ENCODE data around the gene MIAT.

MIAT gene

GRCh38 chr22:26632422-26633155 is 24.8 kb upstream of the MIAT start:
- no peak overlapping the region for H3K4me3 ChIP-seq (replicated peaks in 1 of 2; ENCODE audit: low read depth in 2 of 2, low read length in 2 of 2)
- TF ChIP-seq CTCF (IDR thresholded peaks at IDR 0.05; ENCODE audit: low read depth, low read length), result no peak
- DNase-seq (ENCODE audit: low read depth in 2 of 2), result peak in 1 of 2 donors; percentile 41

- no peak for DNase-seq (ENCODE audit: low read depth in 2 of 2)
- TF ChIP-seq CTCF (IDR thresholded peaks at IDR 0.05; ENCODE audit: low read depth, low read length), result no peak
Observed at GRCh38 chr22:26634189-26634588, 23.2 kb upstream of the MIAT start.

GRCh38 chr22:26635117-26635516 is 22.3 kb upstream of the MIAT start:
- DNase-seq (ENCODE audit: low read depth in 2 of 2), result no peak
- no peak for TF ChIP-seq CTCF (IDR thresholded peaks at IDR 0.05; ENCODE audit: low read depth, low read length)
- no peak overlapping the region for H3K4me3 ChIP-seq (replicated peaks in 1 of 2; ENCODE audit: low read depth in 2 of 2, low read length in 2 of 2)

More at GRCh38 chr22:26634189-26634588, 23.2 kb upstream of the MIAT start:
- H3K4me3 ChIP-seq (replicated peaks in 1 of 2; ENCODE audit: low read depth in 2 of 2, low read length in 2 of 2), result no peak overlapping the region

- no peak for TF ChIP-seq CTCF (IDR thresholded peaks at IDR 0.05; ENCODE audit: low read depth, low read length)
- DNase-seq (ENCODE audit: low read depth in 2 of 2), result no peak
- no peak overlapping the region for H3K4me3 ChIP-seq (replicated peaks in 1 of 2; ENCODE audit: low read depth in 2 of 2, low read length in 2 of 2)
Observed at GRCh38 chr22:26636296-26636695, 21.1 kb upstream of the MIAT start.

GRCh38 chr22:26642465-26643417 is 14.6 kb upstream of the MIAT start:
- H3K4me3 ChIP-seq (replicated peaks in 1 of 2; ENCODE audit: low read depth in 2 of 2, low read length in 2 of 2), result no peak overlapping the region
- no peak for TF ChIP-seq CTCF (IDR thresholded peaks at IDR 0.05; ENCODE audit: low read depth, low read length)
- peak in 1 of 2 donors; percentile 19 for DNase-seq (ENCODE audit: low read depth in 2 of 2)

GRCh38 chr22:26643418-26644100 is 13.8 kb upstream of the MIAT start:
- H3K4me3 ChIP-seq (replicated peaks in 1 of 2; ENCODE audit: low read depth in 2 of 2, low read length in 2 of 2), result no peak overlapping the region
- no peak for TF ChIP-seq CTCF (IDR thresholded peaks at IDR 0.05; ENCODE audit: low read depth, low read length)
- DNase-seq (ENCODE audit: low read depth in 2 of 2), result no peak
